GM21423 (cell line): ENCODE measurements around the gene ENPP4.
"Not testable (repeated sequence)": the region's sequence is repeated elsewhere in the genome, so short reads cannot be mapped to it uniquely, and the experiment has no call there.

Source experiments
- ATAC-seq: cut with Tn5 transposase; IDR thresholded peaks from one replicate; pipeline ENCODE4 v1.9.1; 2021; ENCODE audit warnings: mild to moderate bottlenecking, moderate library complexity; ENCODE audit not compliant: unreplicated experiment

ENPP4 gene

DNA sequence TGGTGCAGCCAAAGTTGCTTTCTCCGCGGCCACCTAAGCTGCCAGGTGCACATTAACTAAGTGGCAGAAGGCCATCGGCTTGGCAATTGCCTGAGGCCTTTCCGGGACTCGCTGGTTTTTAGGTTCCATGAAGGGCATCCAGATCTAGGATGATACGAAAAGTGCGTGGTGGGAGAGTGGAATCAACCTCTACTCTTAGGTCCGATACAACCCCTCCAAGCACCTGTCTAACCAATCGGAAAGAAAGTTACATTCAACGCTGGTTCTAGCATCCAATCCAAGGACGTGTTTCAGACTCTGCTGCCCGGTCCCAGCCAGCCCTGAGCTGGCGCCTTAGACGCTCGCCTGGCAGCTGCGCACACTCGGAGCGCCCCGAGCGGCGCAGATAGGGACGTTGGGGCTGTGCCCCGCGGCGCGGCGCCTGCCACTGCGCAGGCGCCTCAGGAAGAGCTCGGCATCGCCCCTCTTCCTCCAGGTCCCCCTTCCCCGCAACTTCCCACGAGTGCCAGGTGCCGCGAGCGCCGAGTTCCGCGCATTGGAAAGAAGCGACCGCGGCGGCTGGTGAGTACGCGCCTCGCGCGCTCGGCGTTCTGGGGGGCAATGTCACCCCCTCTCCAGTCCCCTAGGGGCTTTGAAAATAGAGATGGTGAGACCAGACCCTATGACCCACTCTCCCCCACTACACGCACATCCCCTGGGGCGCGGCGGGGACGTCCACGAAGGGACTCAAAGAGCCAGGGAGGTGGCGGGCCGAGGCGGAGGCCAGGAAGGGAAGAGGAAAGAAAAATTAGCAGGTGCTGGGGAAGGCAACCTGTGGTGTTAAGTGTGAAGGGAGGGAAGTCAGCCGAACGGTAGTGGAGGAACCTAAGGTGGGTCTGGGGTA lies at the start of gene ENPP4:
ENPP4 (plus strand) TSS at position 361 of the 883 bp plus-strand sequence. CDS start 9,595 bp downstream, outside the sequence.
- peak; percentile 94 for ATAC-seq

DNA sequence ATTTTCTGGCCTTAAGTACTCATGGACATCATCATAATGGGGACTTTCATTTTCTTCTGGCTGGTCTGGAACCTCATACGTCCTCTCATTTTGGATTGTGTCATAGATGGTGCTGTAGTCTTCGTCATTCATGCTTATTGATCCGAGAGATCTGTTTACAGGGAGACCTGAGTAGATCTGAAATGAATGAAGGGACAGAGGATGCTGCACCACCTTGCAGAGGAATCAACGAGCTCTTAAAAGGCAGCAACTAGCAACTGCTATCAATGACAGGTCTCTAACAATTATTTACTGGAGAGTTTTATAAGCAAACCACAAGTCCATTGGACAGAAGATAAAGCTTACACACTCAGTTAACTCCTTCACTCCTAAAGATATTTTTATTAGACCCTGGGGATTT lies 49.7 kb upstream of the ENPP4 start:
- ATAC-seq = no peak

GRCh38 chr6:46085688-46086087 lies 44.1 kb upstream of the ENPP4 start:
- ATAC-seq = not testable (repeated sequence)

DNA sequence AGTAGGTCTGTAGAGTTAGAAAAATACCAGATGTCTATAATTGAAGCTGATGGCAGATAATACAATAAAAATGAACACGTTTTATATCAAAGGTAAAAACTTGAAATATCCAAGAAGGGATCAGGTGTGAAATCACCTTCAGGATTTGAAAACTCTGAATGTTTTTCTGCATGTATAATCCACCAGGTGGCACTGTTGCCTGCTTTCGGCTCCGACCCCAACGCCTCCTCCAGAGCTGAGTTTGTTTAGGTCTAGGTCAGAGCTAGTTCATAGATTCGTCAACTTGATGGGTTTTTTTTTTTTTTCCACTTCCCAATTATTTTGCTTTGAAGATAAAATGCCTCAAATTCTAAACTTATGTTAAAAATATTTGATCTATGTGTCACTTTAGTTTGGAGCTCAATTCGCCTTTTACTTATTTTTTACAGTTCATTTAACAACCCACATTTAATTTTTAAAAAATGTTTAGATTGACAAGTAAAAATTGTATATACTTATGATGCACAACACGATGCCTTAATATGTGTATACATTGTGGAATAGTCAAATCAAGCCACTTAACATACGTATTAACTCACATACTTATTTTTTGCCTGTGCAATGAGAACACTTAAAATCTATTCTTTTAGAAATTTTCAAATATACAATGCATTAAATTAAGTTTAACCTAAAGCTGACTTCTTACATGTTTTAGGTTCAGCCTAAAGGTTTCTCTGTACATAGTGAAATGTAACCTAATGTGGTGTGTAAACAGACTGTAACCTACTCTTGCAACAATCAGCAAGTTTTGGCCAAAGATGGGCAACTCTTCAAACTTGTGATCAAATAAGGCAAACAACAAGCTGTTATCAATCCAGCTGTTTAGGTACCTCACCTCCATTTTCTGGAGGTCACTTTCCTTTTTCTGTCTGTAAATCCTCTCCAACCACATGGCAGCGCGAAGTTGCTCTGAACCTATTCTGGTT lies 39.4 kb upstream of the ENPP4 start:
- no peak for ATAC-seq

DNA sequence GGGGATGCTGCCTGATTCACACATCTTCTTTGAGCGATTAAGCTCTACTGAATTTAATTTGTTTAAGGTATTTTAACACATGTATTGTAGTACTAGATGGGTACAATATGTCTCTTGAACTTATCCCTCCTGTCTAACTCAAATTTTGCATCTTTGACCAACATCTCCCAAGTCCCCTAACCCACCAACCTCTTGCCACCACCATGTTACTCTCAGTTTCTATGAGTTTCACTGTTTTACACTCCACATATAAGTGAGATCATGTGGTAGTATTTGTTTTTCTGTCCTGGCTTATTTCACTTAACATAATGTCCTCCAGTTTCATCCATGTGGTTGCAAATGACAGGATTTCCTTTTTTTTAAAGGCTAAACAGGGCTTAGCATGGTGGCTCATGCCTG lies 38.7 kb upstream of the ENPP4 start:
- ATAC-seq = no peak

DNA sequence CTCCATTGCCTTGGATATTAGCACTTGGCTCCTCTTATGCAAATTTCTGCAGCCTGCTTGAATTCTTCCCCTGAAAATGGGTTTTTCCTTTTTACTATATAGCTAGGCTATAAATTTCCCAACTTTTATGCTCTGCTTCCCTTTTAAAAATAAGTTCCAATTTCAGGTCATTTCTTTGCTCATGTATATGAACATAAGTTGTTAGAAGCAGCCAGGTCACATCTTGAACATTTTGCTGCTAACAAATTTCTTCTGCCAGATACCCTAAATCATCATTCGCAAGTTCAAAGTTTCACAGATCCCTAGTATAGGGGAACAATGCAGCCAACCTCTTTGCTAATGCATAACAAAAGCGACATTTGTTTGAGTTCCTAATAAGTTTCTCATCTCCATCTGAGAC lies 34.5 kb upstream of the ENPP4 start:
- ATAC-seq = no peak

DNA sequence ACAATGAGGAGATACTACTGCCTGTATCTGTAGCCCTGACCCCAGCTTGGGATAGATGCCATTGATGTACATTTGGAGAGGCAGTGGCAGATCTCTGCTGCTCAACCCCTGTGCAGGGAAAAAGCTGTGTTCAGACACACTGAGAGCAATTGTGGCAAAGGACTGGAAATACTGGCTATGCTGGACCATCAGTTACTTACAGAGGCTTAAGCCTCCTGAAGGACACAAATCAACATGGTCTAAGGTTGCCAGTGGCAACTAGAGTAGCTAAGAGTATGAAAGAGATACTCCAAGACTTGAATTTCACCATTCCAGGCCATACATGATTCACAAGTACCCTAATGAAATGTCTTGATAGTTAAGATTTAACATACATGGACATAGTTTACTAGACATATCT lies 32.4 kb upstream of the ENPP4 start:
- ATAC-seq = no peak

DNA sequence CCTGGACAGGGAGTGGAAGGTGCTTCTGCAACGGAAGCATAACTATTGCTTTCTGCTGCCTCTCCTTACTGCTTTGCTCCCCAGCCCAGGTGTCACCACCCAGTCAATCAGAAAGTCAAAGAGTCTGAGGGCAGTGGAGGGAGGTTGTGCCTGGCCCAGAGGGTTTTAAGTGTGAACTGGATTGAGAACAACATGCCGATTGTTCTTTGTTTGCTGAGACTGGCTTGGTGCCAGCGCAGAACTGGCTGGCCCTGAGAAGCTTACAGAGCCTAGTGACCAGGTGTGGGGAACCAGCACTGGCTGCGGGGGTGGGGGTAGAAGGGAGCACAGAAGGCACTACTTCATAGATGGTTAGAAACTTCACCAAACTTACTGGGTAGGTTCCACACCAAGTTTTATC lies 31.1 kb upstream of the ENPP4 start:
- no peak for ATAC-seq

GRCh38 chr6:46099952-46100351 lies 29.8 kb upstream of the ENPP4 start:
- ATAC-seq = no peak

- no peak for ATAC-seq
These were observed 27.7 kb upstream of the ENPP4 start for GRCh38 chr6:46102123-46102522.

DNA sequence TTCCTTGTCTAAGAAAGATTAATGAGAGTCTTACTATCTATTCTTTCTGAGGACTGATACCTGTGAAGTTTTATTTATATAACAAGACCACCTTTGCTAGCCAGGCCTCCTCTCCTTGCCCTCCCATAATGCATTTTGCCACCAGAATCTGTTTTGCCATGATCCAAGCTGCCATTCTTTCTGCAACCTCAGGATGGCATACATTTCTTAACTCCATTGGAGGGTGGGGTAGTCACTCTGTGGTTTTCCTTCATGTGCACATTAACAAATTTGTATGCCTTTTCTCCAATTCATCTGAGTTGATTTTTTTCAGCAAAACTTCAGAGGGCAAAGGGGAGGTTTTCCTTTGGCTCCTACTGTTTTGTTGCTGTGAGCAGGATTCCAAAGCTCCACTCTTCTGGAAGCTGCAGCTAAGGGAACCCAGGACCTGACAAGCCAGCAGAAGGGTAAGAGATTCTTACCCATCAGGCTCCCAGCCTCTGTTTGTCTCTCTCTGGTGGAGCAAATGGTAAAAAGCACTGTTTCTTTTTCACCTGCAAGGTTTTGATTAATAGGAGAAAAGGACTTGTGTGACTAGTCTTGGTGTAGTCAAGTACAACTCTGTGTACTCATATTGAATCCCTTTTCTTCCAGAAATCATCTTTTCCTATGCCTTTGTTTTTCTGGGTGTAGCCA lies 26.2 kb upstream of the ENPP4 start:
- no peak for ATAC-seq

GRCh38 chr6:46104209-46104608 lies 25.6 kb upstream of the ENPP4 start:
- peak; percentile 62 for ATAC-seq

GRCh38 chr6:46105568-46105967 lies 24.2 kb upstream of the ENPP4 start:
- no peak for ATAC-seq

GRCh38 chr6:46113370-46113769 lies 16.4 kb upstream of the ENPP4 start:
- no peak for ATAC-seq

GRCh38 chr6:46115634-46116033 lies 14.2 kb upstream of the ENPP4 start:
- ATAC-seq = no peak

DNA sequence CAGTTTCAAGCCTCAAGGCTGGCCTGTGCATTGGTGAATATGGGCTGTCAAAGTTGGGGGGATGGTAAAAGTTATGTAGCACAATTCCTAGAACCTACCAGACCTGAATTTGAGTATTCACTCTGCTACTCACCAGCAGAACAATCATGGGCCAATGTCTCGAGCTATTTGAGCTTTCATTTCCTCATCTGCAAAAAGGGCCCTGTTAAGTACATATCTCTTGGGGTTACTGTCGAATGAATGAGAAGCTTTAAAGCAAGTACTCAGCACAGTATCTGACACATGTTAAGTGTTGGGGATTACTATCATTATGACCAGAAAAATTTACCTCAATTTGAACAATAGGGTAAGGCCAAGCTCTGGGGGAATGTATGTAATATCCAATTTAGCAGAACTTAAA lies 13.5 kb upstream of the ENPP4 start:
- ATAC-seq = no peak

- ATAC-seq = no peak
These were observed 11.6 kb upstream of the ENPP4 start for GRCh38 chr6:46118157-46118556.

DNA sequence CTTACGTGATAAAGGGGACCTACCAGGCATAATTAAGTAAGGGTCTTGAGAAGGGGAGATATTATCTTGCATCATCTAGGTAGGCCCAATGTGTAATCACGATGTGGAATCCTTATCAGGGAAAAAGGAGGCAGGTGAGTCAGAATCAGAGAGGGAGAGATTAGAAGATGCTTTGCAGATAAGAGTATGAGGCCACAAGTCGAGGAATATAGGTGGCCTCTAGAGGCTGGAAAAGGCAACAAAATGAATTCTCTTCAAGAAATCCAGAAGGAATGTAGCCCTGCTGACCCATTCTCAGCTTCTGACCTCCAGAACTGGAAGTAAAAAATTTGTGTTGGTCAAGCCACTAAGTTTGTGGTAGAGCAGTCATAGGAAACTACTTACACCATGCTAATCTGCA lies 11.0 kb upstream of the ENPP4 start:
- no peak for ATAC-seq

DNA sequence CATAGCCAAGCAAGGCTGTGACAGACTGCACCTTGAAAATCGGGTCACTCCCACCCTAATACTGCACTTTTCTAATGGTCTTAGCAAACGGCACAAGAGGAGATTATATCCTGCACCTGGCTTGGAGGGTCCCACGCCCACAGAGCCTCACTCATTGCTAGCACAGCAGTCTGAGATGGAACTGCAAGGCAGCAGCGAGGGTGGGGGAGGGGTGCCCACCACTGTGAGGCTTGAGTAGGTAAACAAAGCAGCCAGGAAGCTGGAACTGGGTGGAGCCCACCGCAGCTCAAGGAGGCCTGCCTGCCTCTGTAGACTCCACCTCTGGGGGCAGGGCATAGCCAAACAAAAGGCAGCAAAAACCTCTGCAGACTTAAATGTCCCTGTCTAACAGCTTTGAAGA lies 10.1 kb upstream of the ENPP4 start:
- ATAC-seq = not testable (repeated sequence)

- peak; percentile 37 for ATAC-seq
These were observed 1.3 kb upstream of the ENPP4 start for GRCh38 chr6:46128476-46128875.

DNA sequence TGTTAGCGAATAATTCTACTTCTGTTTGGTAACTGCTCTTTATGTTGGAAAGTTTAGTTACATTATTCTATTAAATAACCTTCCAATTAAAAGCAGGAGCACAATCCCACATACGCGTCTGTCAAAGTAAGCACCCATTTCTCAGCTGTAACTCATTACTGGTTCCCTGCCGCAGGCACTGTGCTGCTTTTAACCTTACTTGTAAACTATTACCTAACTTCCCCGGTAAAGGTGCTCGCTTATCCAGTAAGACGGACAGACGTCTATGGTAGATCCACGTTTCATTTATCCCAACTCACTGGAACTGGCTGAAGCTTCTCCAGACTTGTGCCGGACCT lies 529 bp upstream of the ENPP4 start:
- peak; percentile 7 for ATAC-seq
